ENCODE measurements around the gene STK11. TPM values are rescaled to one million over a fixed set of nuclear protein-coding genes. Genes with fewer than 3 reads are reported as not detected.

The STK11 gene
- total RNA-seq, 2 experiments from 2014 or later: 87.1 to 87.2 TPM

DNA sequence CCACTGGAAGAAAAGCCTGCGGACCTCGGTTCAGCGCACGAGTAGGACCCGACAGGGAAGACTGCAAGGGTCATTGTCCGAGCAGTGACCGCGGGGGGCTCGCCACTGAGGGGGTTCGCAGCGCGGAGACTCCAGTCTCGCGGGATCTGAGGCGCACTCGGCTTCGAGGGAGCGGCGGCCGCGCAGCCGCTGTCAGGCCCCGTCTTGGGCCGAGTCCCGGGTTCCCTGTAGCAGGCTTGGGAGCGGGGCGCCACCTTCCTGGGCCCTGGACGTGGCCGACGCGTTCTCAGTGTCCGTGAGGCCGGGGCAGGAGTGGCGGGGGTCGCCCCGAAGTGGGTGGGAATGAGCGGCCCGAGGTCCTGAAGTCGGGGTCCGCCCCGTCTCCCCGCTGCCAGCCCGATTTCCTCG lies 69.3 kb downstream of the STK11 start:
- POLR2A ChIA-PET: interaction anchor here (0.6 to 1.9 kb wide), 13 partner anchors 8 to 768 kb away, joined by 3 to 20 read pairs (median 4); partner anchors contain the start of gene ATP5F1D
- H3K4me3 Mint-ChIP-seq: peak overlapping the region; percentile 67
- peaks cover 45% of the 10 kb centered on the region for H3K4me1 Mint-ChIP-seq
- H3K36me3 Mint-ChIP-seq: peaks cover 41% of the 10 kb centered on the region
- no peaks in the 10 kb centered on the region for H3K27me3 Mint-ChIP-seq
- DNase-seq (no peak), ATAC-seq (ENCODE audit: low read depth) (no peak)
- H3K9me3 Mint-ChIP-seq: no peaks in the 10 kb centered on the region
- H3K27ac Mint-ChIP-seq: no peak overlapping the region

GRCh38 chr19:1275260-1275975 lies 69.8 kb downstream of the STK11 start, which contains the start of gene FAM174C:
Gene FAM174C, plus strand, starts transcription at chr19:1275530. Its CDS starts 20 bp downstream, at chr19:1275550.
- peak; percentile 83 for ATAC-seq (ENCODE audit: low read depth)
- Mint-ChIP-seq H3K27ac (peak within 1 kb of the TSS; percentile 95), H3K27me3 (no peaks in the 10 kb centered on the region), H3K4me3 (peak within 1 kb of the TSS; percentile 92), H3K4me1 (peaks cover 45% of the 10 kb centered on the region), H3K36me3 (peaks cover 36% of the 10 kb centered on the region), H3K9me3 (no peaks in the 10 kb centered on the region)
- POLR2A ChIA-PET: interaction anchor here (0.6 to 1.9 kb wide), 14 partner anchors 9 to 769 kb away, joined by 3 to 20 read pairs (median 4); partner anchors contain the start of gene ATP5F1D
- peak; percentile 97 for DNase-seq

DNA sequence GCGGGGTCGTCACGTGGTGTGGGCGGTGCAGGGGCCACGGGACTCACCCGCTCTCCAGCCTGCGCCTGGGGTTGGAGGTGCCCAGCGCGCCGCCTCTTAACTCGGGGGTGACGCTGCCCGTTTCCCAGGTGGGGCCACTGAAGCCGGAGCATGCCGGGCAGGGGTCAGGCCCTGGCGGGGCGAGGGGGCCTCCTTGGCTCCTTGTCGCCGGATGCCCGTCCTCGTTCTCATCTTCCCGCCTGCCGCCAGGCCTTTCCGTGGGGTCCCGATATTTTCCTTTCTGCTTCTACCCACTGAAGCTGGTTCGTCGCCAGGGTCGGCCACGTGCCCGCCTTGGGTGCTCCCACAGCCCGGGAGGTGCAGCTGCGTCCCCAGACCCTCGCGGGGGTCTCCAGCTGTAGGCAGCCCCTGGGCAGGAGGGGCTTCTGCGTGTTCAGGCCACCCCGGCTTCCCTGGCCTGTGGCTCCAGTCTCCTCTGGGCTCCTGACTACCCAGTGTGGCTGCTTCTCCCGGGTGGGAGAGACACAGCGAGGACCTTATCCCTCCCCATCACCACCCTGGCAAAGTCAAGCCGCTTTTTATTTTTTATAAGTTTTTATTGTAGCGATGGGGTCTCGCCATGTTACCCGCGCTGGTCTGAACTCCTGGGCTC lies 70.5 kb downstream of the STK11 start:
- no peak for ATAC-seq (ENCODE audit: low read depth)
- Mint-ChIP-seq H3K27ac (peak overlapping the region; percentile 95), H3K4me1 (peaks cover 39% of the 10 kb centered on the region), H3K4me3 (peak overlapping the region; percentile 92), H3K9me3 (no peaks in the 10 kb centered on the region), H3K27me3 (no peaks in the 10 kb centered on the region), H3K36me3 (peaks cover 30% of the 10 kb centered on the region)
- no peak for DNase-seq
- POLR2A ChIA-PET: interaction anchor here (1.4 to 1.9 kb wide), 4 partner anchors 9 to 107 kb away, joined by 3 to 20 read pairs (median 10); no protein-coding TSS in a partner anchor

DNA sequence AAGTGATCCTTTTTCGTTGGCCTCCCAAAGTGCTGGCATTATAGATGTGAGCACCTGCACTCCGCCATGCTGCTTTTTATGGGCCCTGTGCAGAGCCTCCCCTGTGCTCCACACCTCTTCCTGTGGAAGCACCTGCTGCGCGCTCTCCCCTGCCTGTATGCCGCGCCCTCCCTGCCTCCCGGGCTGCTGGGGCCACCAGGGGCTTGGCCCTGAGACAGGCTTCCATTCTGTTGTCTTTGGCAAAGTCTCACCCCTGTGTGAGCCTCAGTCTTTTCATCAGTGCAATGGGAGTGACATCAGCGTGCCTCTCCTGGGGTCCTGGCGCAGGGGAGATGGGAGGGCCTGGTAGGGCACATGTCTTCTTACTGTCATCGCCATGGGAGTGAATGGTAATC lies 71.0 kb downstream of the STK11 start:
- Mint-ChIP-seq H3K4me3 (peak overlapping the region; percentile 92), H3K36me3 (peaks cover 26% of the 10 kb centered on the region), H3K9me3 (no peaks in the 10 kb centered on the region), H3K27ac (peak overlapping the region; percentile 95), H3K4me1 (peaks cover 35% of the 10 kb centered on the region), H3K27me3 (no peaks in the 10 kb centered on the region)
- POLR2A ChIA-PET: interaction anchor here (1.1 to 1.9 kb wide), 3 partner anchors 8 to 33 kb away, joined by 6 to 20 read pairs (median 15); partner anchors contain the start of gene CIRBP
- ATAC-seq (ENCODE audit: low read depth): no peak
- no peak for DNase-seq

DNA sequence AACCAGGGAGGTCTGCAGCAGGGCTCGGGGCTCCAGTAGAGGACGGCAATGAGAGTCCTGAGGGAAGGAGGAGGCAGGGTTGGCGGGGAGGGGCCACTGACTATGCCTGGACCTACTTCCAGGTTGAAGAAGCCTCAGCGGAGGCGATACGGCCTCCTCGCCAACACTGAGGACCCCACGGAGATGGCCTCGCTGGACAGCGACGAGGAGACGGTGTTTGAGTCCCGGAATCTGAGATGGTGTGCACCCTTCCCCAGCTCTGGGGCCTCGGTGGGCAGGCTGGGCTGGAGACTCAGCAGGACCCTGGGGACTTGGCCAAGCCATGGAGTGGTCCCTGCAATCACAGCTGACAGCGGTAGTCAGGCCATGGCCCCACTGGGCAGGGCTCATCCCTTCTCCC lies 71.5 kb downstream of the STK11 start:
- ATAC-seq (ENCODE audit: low read depth) (no peak), DNase-seq (no peak)
- H3K9me3 Mint-ChIP-seq: no peaks in the 10 kb centered on the region
- H3K27ac Mint-ChIP-seq: peak overlapping the region; percentile 95
- no peaks in the 10 kb centered on the region for H3K27me3 Mint-ChIP-seq
- peak overlapping the region; percentile 92 for H3K4me3 Mint-ChIP-seq
- POLR2A ChIA-PET: interaction anchor here (1.1 kb wide), 1 partner anchor 8 kb away, joined by 6 read pairs; the partner anchor contains the start of gene CIRBP
- H3K36me3 Mint-ChIP-seq: peaks cover 22% of the 10 kb centered on the region
- peaks cover 31% of the 10 kb centered on the region for H3K4me1 Mint-ChIP-seq

Other genes with a start within 250 kb of the STK11 start
- gene WDR18, start 221.4 kb upstream of the STK11 start, total RNA-seq: 10 to 100 TPM; 45.1 to 54.3 TPM
- gene GRIN3B, start 205.4 kb upstream of the STK11 start, total RNA-seq: not detected
- 100 to 1,000 TPM; 231 to 235 TPM for gene TMEM259, start 184.7 kb upstream of the STK11 start, total RNA-seq
- gene RNU6-2, start 184.3 kb upstream of the STK11 start, total RNA-seq: not detected
- gene CNN2, start 179.2 kb upstream of the STK11 start, total RNA-seq: 100 to 1,000 TPM; 340 to 353 TPM
- gene ABCA7, start 165.7 kb upstream of the STK11 start, total RNA-seq: 100 to 1,000 TPM; 145 to 146 TPM
- gene ARHGAP45, start 138.6 kb upstream of the STK11 start, total RNA-seq: 100 to 1,000 TPM; 576 to 581 TPM
- 100 to 1,000 TPM; 142 to 163 TPM for gene POLR2E, start 110.4 kb upstream of the STK11 start, total RNA-seq
- gene GPX4, start 101.8 kb upstream of the STK11 start, total RNA-seq: 100 to 1,000 TPM; 194 to 206 TPM
- gene SBNO2, start 31.5 kb upstream of the STK11 start, total RNA-seq: 10 to 100 TPM; 77.7 to 90.6 TPM
- under 1 TPM; 0.14 to 0.17 TPM for gene CBARP, start 32.2 kb downstream of the STK11 start, total RNA-seq
- 100 to 1,000 TPM; 157 to 161 TPM for gene ATP5F1D, start 36.0 kb downstream of the STK11 start, total RNA-seq
- 10 to 100 TPM; 75.2 to 80.7 TPM for gene MIDN, start 42.8 kb downstream of the STK11 start, total RNA-seq
- gene CIRBP, start 63.6 kb downstream of the STK11 start, total RNA-seq: 100 to 1,000 TPM; 327 to 342 TPM
- gene FAM174C, start 69.8 kb downstream of the STK11 start, total RNA-seq: 10 to 100 TPM; 44.5 to 48.3 TPM
- gene EFNA2, start 80.1 kb downstream of the STK11 start, total RNA-seq: not detected
- gene NDUFS7, start 178.1 kb downstream of the STK11 start, total RNA-seq: 100 to 1,000 TPM; 103 to 106 TPM
- gene GAMT, start 195.8 kb downstream of the STK11 start, total RNA-seq: 10 to 100 TPM; 17.9 to 18.9 TPM
- gene DAZAP1, start 201.8 kb downstream of the STK11 start, total RNA-seq: 100 to 1,000 TPM; 214 to 217 TPM
- 1,000 to 10,000 TPM; 1,438 to 1,457 TPM for gene RPS15, start 232.6 kb downstream of the STK11 start, total RNA-seq
- gene APC2, start 244.3 kb downstream of the STK11 start, total RNA-seq: under 1 TPM; 0.06 to 0.11 TPM